ENCODE measurements around the gene LSAMP.
A peak's percentile ranks its signal among the peaks of the same experiment; 100 is the strongest.
"Not testable (repeated sequence)": the region's sequence is repeated elsewhere in the genome, so short reads cannot be mapped to it uniquely, and the experiment has no call there.

The LSAMP gene

DNA sequence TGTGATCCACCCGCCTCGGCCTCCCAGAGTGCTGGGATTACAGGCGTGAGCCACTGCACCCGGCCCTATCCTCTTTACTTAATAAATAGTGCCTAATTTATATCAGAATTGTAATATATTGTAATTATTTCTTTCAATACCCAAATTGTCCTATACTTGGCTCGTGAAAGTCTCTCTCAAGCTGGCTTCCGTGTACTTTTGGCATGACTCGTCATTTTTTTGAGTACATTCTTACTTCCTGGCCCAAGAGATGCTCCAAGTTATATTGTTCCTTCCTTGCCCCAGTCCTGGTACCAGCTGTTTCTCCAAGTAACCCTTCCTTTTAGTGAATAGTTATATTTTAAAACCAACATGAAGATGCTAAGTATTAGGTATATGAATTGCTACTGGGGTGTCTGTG is 366.7 kb downstream of the LSAMP start:
- Mint-ChIP-seq H3K27ac (no peak overlapping the region), H3K9me3 (peaks cover 3% of the 10 kb centered on the region), H3K4me3 (no peak overlapping the region), H3K36me3 (no peaks in the 10 kb centered on the region), H3K27me3 (peaks cover 10% of the 10 kb centered on the region), H3K4me1 (no peaks in the 10 kb centered on the region)
- no peak for ATAC-seq

DNA sequence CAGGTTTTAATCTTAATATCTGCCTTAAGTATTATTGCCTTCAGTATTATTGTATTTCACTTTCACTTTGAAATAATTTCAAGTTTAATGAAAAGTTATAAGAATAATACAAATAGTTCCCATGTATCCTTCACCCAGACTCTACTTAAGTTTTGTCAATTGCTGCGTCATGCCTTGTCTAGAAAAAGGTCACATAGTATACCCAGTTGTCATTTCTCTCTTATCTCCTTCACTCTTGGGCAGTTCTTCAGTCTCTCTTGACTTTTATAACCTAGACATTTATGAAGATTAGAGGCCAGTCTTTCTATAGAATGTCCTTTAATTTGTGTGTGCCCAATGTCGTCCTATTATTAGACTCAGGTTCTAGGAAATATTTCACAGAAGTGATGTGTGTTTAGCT is 367.7 kb downstream of the LSAMP start:
- Mint-ChIP-seq H3K27me3 (peaks cover 10% of the 10 kb centered on the region), H3K4me3 (no peak overlapping the region), H3K36me3 (no peaks in the 10 kb centered on the region), H3K27ac (no peak overlapping the region), H3K9me3 (peaks cover 3% of the 10 kb centered on the region), H3K4me1 (no peaks in the 10 kb centered on the region)
- ATAC-seq = no peak

DNA sequence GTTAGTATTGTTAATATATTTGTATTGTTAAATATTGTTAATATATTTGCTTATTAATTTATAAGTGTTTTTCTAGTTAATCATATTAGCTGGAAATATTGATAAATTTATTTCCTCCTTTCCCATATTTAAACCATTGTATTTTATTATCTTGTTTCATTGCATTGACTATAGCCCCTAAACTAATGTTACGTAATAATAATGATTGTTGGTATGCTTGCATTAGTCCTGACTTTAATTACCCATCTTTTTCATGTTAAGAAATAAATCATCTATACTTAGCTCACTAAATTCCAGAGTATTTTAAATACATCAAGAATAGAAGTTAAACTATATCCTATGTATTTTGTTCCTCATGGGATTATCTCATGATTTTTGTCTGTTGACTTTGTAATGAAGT is 368.2 kb downstream of the LSAMP start:
- H3K4me1 Mint-ChIP-seq = no peaks in the 10 kb centered on the region
- peaks cover 10% of the 10 kb centered on the region for H3K27me3 Mint-ChIP-seq
- no peak for ATAC-seq
- H3K4me3 Mint-ChIP-seq = no peak overlapping the region
- H3K36me3 Mint-ChIP-seq = no peaks in the 10 kb centered on the region
- no peak overlapping the region for H3K27ac Mint-ChIP-seq
- peaks cover 3% of the 10 kb centered on the region for H3K9me3 Mint-ChIP-seq

DNA sequence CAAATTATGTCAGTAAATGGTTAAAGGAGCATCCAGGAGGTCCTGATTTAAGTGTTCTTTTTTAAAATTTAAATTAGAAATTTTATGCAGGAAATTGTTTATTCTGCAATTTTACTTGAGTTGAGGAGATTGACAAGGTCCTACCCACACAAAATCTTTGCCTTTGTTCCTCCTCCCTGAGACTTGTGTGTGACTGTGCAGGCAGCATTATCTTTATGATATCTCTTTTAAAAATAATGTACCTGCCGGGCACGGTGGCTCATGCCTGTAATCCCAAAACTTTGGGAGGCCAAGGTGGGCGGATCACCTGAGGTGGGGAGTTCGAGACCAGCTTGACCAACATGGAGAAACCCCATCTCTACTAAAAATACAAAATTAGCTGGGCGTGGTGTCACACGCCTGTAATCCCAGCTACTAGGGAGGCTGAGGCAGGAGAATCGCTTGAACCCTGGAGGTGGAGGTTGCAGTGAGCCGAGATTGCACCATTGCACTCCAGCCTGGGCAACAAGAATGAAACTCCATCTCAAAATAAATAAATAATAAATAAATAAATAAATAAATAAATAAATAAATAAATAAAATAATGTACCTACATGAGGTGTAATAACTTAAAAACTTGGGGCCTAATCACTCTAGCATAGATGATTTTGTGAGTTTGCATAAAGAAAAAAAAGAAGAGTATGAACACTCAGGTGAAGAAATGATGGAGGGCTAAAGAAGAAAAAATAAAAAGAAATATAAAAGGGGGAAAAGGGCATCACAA is 374.6 kb downstream of the LSAMP start:
- H3K27me3 Mint-ChIP-seq, ATAC-seq, H3K4me1 Mint-ChIP-seq, H3K4me3 Mint-ChIP-seq, H3K27ac Mint-ChIP-seq, H3K36me3 Mint-ChIP-seq, H3K9me3 Mint-ChIP-seq: not testable (repeated sequence)

DNA sequence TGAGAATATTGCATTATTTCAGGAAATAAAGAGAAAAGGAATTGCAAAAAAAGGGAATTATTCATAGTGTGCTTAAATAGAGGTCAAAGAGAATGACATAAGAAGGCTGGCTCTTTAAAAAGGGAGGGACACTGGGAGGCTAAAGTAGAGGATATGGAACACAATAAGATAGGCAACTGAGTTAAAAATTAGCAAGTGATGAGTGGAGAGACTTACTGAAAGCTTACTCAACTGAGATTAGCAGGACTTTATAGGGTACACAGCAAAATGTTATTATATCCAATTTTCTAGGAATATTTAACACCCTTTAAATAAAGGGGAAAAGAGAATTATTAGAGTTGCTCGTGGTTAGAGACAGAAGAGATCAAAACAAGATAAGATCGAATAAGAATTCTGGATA is 375.2 kb downstream of the LSAMP start:
- no peaks in the 10 kb centered on the region for H3K9me3 Mint-ChIP-seq
- no peaks in the 10 kb centered on the region for H3K36me3 Mint-ChIP-seq

DNA sequence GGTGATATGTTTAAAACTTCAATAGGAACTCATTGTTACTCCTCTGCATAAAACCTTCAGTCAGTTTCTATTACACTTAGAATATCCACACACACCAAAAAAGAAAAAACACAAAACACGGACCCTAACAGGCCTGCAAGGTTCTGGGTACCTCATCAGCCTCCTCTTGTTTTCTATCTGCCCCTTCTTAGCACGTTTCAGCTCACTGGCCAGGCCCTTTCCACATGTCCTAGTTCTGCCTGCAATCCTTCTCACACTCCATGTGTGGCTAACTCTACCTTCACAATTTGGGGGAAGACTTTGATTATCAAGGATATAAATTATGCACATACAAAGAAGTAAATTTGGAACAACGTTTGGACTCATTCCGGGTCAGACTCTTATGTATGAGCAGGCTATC is 376.3 kb downstream of the LSAMP start:
- H3K9me3 Mint-ChIP-seq = no peaks in the 10 kb centered on the region
- no peak overlapping the region for H3K27ac Mint-ChIP-seq
- H3K4me3 Mint-ChIP-seq = no peak overlapping the region
- no peaks in the 10 kb centered on the region for H3K36me3 Mint-ChIP-seq
- no peaks in the 10 kb centered on the region for H3K27me3 Mint-ChIP-seq
- H3K4me1 Mint-ChIP-seq = no peaks in the 10 kb centered on the region
- ATAC-seq = no peak

More for the DNA sequence above, 375.2 kb downstream of the LSAMP start:
- H3K4me1 Mint-ChIP-seq = no peaks in the 10 kb centered on the region
- ATAC-seq = no peak
- no peak overlapping the region for H3K27ac Mint-ChIP-seq
- H3K4me3 Mint-ChIP-seq = no peak overlapping the region
- no peaks in the 10 kb centered on the region for H3K27me3 Mint-ChIP-seq

DNA sequence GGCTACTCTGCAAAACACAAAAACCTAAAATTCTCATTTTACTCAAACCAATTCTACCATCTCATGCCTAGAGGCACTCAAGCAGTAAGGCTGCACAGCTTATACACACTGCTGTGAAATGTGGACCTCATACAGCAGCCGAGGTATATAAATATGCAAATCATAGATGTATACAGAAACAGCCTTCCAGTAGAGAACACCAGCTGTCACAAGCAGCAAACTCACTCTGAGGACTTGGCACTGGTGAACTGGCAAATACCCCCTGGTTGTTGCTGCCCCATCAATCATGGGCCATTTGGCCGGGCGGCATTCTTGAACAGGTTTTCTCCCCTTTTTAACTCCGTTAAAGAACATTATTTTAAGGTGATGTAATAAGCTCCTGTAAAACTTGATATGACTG is 378.0 kb downstream of the LSAMP start:
- Mint-ChIP-seq H3K4me1 (no peaks in the 10 kb centered on the region), H3K27ac (no peak overlapping the region), H3K27me3 (no peaks in the 10 kb centered on the region), H3K4me3 (no peak overlapping the region), H3K9me3 (no peaks in the 10 kb centered on the region), H3K36me3 (no peaks in the 10 kb centered on the region)
- no peak for ATAC-seq

DNA sequence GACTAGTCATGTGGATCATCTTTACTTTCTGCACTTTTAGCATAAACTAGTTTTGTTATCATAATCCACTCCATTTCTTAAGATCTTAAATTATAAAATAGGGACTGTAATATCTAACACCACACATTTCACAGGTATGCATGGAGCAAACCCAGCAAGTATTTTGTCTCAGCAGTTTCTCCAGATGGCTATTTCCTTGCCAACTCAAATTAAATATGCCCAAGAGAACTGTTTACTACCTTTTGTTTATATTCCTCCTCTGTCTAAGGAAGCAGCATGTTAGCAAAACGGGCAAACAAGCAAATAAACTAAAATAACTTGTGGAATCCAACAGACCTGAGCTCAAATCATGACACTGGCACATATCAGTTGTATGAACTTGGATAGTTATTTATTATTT is 379.8 kb downstream of the LSAMP start:
- Mint-ChIP-seq H3K4me1 (no peaks in the 10 kb centered on the region), H3K4me3 (no peak overlapping the region), H3K27ac (no peak overlapping the region), H3K9me3 (no peaks in the 10 kb centered on the region), H3K27me3 (peaks cover 1% of the 10 kb centered on the region), H3K36me3 (no peaks in the 10 kb centered on the region)
- ATAC-seq = no peak

DNA sequence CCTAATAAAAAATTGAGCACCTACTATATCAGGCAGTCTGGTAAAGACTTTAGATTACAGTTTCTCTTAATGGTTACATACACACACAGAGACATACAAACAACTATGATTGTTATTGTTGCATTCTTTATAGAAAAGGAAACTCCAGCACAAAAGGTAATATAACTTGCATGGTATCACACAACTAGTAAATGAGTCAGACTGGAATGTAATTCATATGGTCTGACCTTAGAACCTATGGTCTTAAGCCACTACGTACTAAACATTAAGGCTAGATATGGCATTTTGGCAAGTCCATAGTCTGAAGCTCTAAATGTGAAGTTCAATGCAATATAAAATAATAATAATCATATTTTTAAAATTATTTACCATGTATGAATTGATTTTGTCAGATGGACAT is 380.6 kb downstream of the LSAMP start:
- H3K9me3 Mint-ChIP-seq = no peaks in the 10 kb centered on the region
- H3K36me3 Mint-ChIP-seq = no peaks in the 10 kb centered on the region
- ATAC-seq = no peak
- H3K4me1 Mint-ChIP-seq = peaks cover 6% of the 10 kb centered on the region
- peaks cover 10% of the 10 kb centered on the region for H3K27me3 Mint-ChIP-seq
- H3K27ac Mint-ChIP-seq = no peak overlapping the region
- H3K4me3 Mint-ChIP-seq = no peak overlapping the region

DNA sequence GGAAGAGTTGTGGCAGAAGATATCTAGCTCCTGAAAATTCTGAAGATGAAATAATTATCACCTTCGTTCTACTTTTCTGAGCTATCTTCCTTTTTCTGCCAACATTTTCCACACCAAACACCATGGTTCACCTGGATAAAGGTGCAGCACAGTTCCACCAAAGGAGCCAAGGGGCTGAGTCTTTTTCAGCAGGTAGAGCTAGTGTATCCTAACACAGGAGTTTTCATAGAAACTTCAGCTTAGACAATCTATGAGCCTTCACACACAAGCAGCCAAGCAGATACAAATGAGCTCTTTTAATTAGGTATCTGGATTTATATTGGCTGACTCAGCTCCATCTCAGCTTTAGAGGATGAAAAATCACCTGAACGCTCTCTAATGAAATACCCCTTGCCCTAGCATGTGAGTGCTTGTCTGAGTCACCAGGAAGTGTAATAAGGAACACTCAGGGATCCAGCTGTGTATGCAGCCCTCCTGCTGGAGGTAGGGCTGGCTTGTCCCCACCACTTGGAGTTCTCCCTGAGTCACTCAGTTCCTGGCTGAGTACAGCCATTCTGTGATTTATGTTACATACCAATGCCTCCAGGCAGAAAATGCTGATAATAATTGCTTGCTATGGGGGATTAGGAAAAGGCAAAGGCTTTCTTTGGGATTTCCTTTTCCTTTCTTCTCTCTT is 385.7 kb downstream of the LSAMP start:
- no peak overlapping the region for H3K27ac Mint-ChIP-seq
- no peak for ATAC-seq

DNA sequence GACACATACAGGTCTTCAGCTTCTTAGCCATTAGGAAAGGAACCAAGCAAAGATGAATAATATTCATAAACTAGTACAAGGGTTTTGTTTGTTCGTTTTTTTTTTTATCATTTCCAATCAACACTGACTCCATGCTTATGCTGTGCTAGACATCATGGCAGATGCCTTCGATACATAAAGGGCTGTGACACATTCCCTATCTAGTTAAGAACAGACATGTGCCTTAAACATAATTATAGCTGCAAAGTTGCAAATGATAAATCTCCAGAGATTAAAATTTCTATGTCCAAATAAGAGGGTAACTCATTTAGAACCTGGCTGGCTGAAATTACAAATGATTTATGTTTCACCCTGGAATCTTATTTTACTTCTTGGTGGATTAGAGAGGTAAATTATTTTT is 386.4 kb downstream of the LSAMP start:
- H3K27me3 Mint-ChIP-seq = peaks cover 11% of the 10 kb centered on the region
- H3K27ac Mint-ChIP-seq = no peak overlapping the region
- no peak for ATAC-seq
- no peaks in the 10 kb centered on the region for H3K9me3 Mint-ChIP-seq
- H3K4me1 Mint-ChIP-seq = peaks cover 21% of the 10 kb centered on the region
- no peak overlapping the region for H3K4me3 Mint-ChIP-seq
- no peaks in the 10 kb centered on the region for H3K36me3 Mint-ChIP-seq

More for the DNA sequence above, 385.7 kb downstream of the LSAMP start:
- no peak overlapping the region for H3K4me3 Mint-ChIP-seq
- no peaks in the 10 kb centered on the region for H3K9me3 Mint-ChIP-seq
- no peaks in the 10 kb centered on the region for H3K36me3 Mint-ChIP-seq
- H3K4me1 Mint-ChIP-seq = peaks cover 21% of the 10 kb centered on the region
- H3K27me3 Mint-ChIP-seq = peaks cover 11% of the 10 kb centered on the region

DNA sequence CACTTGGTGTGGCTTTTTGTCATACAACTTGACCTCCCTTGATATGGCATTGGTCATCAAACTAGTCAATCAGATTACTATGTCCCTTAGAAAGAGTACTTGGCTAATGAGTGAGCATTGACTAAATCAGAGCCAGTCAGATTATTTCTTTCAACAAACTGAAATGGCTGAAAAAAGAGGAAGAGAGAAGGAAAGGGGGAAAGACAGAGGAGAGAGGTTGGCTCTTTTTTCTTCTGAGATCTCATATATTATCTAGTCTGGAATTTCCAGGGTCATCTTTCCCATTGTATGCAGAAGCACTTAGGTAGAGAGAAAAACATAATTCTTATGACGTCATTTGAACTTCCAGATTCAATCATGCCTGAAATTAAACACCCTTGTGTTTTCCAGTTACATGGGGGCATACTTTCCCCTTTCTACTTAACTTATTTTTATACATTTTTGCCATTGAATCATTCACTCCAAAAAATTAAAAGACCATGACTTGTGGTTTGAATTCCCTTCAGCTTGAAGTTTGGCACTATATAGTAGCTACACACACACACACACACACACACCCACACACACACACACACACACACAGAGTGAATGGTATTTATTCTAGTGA is 387.8 kb downstream of the LSAMP start:
- Mint-ChIP-seq H3K27ac (no peak overlapping the region), H3K9me3 (no peaks in the 10 kb centered on the region), H3K27me3 (peaks cover 11% of the 10 kb centered on the region), H3K36me3 (no peaks in the 10 kb centered on the region), H3K4me3 (no peak overlapping the region), H3K4me1 (peaks cover 21% of the 10 kb centered on the region)
- ATAC-seq = peak; percentile 70

DNA sequence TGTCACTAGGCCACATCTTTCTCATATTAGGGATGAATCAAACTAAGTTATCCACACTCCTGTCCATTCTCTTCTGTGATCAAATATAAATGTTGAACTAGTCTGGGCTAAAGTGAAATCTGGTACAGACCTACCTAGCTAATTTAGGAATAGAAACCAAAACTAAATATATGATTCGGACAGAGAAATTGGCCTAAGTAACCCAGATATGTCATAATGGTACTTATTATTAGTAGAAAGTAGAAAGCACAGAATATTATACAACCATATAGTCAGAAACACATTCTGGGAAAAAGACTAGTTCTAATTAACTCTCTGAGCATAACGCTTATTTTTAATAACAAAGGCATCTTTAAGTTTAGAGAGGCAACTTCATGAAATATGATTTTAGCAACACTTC is 389.0 kb downstream of the LSAMP start:
- peak overlapping the region; percentile 39 for H3K27ac Mint-ChIP-seq
- ATAC-seq = no peak
- H3K27me3 Mint-ChIP-seq = peaks cover 11% of the 10 kb centered on the region
- no peak overlapping the region for H3K4me3 Mint-ChIP-seq
- H3K4me1 Mint-ChIP-seq = peaks cover 21% of the 10 kb centered on the region
- no peaks in the 10 kb centered on the region for H3K9me3 Mint-ChIP-seq
- no peaks in the 10 kb centered on the region for H3K36me3 Mint-ChIP-seq

DNA sequence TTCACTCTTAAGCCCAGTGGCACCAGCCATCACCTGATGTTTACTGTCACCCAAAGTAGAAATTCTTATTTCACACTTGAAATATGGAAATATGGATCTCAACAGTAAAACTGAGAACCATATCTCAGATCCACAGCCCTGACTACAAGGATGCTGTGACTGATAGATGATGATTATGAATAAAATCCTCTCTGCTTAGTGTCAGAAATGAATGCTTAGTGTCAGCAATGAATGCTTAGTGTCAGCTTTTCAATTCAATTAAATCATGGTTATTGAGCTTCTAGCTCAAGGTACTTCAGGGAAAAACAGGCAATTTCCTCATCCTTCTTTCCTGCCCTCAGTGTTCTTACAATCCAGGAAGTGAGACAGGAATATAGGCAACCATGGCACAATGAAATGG is 392.3 kb downstream of the LSAMP start:
- Mint-ChIP-seq H3K4me3 (no peak overlapping the region), H3K4me1 (peaks cover 15% of the 10 kb centered on the region), H3K9me3 (no peaks in the 10 kb centered on the region), H3K27ac (no peak overlapping the region), H3K27me3 (no peaks in the 10 kb centered on the region), H3K36me3 (no peaks in the 10 kb centered on the region)
- no peak for ATAC-seq

DNA sequence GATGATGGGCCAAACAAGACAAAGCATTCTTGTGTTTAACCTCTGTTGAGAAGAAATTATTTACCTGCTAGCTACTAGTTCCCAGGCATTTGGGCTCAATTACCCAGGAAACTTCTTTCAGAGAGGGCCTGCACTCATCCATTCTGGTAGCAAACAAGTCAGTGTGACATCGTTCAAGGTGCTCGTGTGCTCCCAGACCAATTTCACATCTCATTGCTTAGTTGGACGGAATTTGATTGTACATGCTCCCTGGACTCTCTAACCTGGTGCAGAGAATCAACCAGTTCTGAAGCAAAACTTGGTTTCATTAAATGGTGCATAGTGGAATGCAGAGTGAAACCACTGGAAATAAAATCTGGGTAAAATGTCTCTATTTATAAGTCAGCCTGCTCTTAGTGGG is 392.7 kb downstream of the LSAMP start:
- Mint-ChIP-seq H3K27me3 (peaks cover 3% of the 10 kb centered on the region), H3K36me3 (no peaks in the 10 kb centered on the region), H3K27ac (no peak overlapping the region), H3K4me3 (no peak overlapping the region), H3K4me1 (peaks cover 15% of the 10 kb centered on the region), H3K9me3 (no peaks in the 10 kb centered on the region)
- ATAC-seq = no peak

DNA sequence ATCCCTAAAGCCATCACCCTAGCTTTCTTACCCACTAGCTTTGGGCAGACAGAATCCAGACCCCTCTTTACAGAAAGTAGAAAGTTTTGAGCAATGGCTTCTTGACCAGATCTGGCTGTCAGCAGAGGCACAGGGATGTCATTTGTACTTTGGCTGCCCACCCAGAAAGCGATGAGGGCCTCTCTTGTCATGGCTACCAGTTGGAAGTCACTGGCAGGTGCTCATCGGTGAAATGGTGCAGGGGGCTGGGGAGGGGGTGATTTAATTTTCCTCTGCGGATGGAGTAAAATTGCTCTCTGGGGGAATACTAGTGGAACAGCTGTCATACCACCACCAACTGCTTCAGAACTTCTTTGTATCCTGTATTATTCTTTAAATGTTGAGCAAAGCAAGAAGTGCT is 393.7 kb downstream of the LSAMP start:
- H3K9me3 Mint-ChIP-seq = no peaks in the 10 kb centered on the region
- H3K27ac Mint-ChIP-seq = no peak overlapping the region
- peaks cover 6% of the 10 kb centered on the region for H3K4me1 Mint-ChIP-seq
- peaks cover 13% of the 10 kb centered on the region for H3K27me3 Mint-ChIP-seq
- no peak for ATAC-seq
- no peaks in the 10 kb centered on the region for H3K36me3 Mint-ChIP-seq
- H3K4me3 Mint-ChIP-seq = no peak overlapping the region
